Naive thymus-derived CD8-positive, alpha-beta T cell (primary cell): Measurements from ENCODE around the gene ABCC4. TPM values are rescaled to one million over a fixed set of nuclear protein-coding genes. Genes with fewer than 3 reads are reported as not detected.
"Not testable (repeated sequence)": the region's sequence is repeated elsewhere in the genome, so short reads cannot be mapped to it uniquely, and the experiment has no call there.

ENCODE experiments used
- ATAC-seq, 2 donors: fragments of 150-1000 bp; cut with Tn5 transposase in 1 of 2; sonication (Bioruptor Pico), chemical (Tn5 transposase) in 1 of 2; 1 replicate in 1 of 2; 2 replicates in 1 of 2; pipeline ENCODE4 v1.10.0; 2021; ENCODE audit warnings: mild to moderate bottlenecking in 2 of 2, moderate library complexity in 2 of 2
- POLR2A ChIA-PET: fragments of 350-600 bp; sonication (Branson Sonifier 250); formaldehyde crosslinking; loops from one replicate; lab custom pipeline; 2021; ENCODE audit warnings: antibody characterized with exemption; lab: Charles Lee
- DNase-seq, 10 donors: peaks; one replicate each; pipeline versions ENCODE4 v3.0.0 to v3.0.0-alpha.2; 2020 to 2022
- H3K27ac Mint-ChIP-seq, 10 donors: one replicate each; pipeline ENCODE4 v1.8.0; 2020 to 2022; ENCODE audit warnings: mild to moderate bottlenecking in 10 of 10, mixed read lengths in 10 of 10, moderate library complexity in 4 of 10, inconsistent platforms in 1 of 10
- H3K27me3 Mint-ChIP-seq, 5 donors: one replicate each; pipeline ENCODE4 v1.8.0; 2021 to 2022; ENCODE audit warnings: mixed read lengths in 5 of 5
- H3K36me3 Mint-ChIP-seq, 3 donors: one replicate each; pipeline ENCODE4 v1.8.0; 2020 to 2022; ENCODE audit warnings: mixed read lengths in 3 of 3, mild to moderate bottlenecking in 2 of 3, inconsistent platforms in 1 of 3
- H3K4me1 Mint-ChIP-seq, 4 donors: one replicate each; pipeline ENCODE4 v1.8.0; 2021 to 2022; ENCODE audit warnings: mixed read lengths in 4 of 4
- H3K4me3 Mint-ChIP-seq, 10 donors: one replicate each; pipeline ENCODE4 v1.8.0; 2020 to 2022; ENCODE audit warnings: mild to moderate bottlenecking in 10 of 10, mixed read lengths in 10 of 10, moderate library complexity in 6 of 10, inconsistent platforms in 1 of 10
- H3K9me3 Mint-ChIP-seq, 9 donors: one replicate each; pipeline ENCODE4 v1.8.0; 2020 to 2022; ENCODE audit warnings: mixed read lengths in 9 of 9, mild to moderate bottlenecking in 3 of 9, inconsistent platforms in 1 of 9, moderate library complexity in 1 of 9
- polyA plus RNA-seq, 3 donors: library from polyadenylated mRNA; unstranded; fragments of 300-500 nt; fragmentation: Illumina TruSeq; gene quantifications; one replicate each; pipeline ENCODE4 v1.2.3, GENCODE V29; 2021
- total RNA-seq, 8 experiments: library from RNA in 2 of 8; stranded (reverse) in 2 of 8; gene quantifications; one replicate each; pipeline ENCODE4 v1.2.3 and lab custom pipeline; 2021 to 2026

ABCC4 gene
- total and polyA plus RNA-seq, 5 experiments from 2014 or later: 3.5 to 9.2 (median 4.4) TPM

DNA sequence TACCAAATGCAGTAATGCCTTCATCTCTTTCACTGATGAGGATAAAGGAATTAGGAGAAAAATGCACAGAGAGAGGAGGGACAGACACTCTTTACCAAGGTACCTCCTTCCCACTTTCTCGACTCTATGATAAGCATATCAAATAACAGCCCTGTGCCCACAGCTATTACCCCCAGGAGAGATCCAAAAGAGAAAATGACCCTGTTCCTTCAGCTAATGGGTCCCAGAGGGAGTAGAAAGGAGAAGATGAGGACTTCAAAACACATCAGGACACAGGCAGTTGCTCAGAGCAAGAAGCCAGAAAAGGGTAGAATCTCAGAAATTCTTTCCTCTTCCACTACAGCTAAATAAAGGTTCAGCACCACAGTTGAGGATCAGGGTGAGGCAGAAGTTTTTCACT, 80.6 kb downstream of the ABCC4 start:
- H3K27me3 Mint-ChIP-seq: no peaks in the 10 kb centered on the region
- ATAC-seq (no peak), DNase-seq (no peak)
- peaks cover 0 to 1% (median 0%) of the 10 kb centered on the region in 4 donors for H3K4me1 Mint-ChIP-seq
- H3K27ac Mint-ChIP-seq: no peak overlapping the region
- POLR2A ChIA-PET: no interaction called here
- H3K9me3 Mint-ChIP-seq: no peaks in the 10 kb centered on the region
- peaks cover 8 to 21% (median 17%) of the 10 kb centered on the region in 3 donors for H3K36me3 Mint-ChIP-seq
- no peak overlapping the region for H3K4me3 Mint-ChIP-seq

DNA sequence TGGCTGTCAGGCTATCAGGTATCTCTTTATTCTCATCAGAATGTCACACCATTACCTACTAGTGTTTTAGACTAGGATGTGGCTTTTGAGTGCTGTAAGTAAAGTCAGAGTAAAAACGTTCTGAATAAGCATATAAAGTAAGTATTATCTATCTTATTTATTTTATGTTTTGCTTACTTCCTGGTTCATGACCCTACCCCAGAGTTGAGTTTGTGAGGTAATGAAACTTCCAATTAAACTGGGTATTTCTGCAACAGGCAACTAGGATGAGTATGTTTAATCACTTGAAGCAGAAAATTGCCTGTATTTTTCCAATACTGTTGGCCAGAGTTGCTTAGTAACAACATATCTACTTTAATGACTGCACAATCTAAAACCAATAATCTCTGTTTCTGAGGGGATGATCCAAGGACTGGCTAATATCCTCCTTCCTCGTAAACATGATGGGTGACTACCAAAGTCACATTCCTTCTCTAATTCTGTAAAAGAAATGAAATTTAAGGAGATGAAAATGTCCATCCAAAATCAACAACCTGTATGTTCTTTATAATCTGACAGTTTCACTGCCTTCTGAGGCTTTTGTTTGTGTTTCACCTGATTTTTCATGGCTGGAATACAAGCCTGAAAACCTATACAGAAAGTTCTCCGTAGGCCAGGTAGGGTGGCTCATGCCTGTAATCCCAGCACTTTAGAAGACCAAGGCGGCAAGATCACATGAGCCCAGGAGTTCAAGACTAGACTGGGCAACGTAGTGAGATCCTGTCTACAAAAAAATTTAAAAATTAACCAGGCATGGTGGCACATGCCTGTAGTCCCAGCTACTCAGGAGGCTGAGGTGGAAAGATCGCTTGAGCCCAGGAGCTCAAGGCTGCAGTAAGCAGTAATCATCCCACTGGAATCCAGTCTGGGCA, 83.1 kb downstream of the ABCC4 start:
- ATAC-seq: no peak
- DNase-seq: no peak
- POLR2A ChIA-PET: no interaction called here
- peak overlapping the region in 1 of 10 donors; percentile 85 for H3K27ac Mint-ChIP-seq
- no peaks in the 10 kb centered on the region for H3K9me3 Mint-ChIP-seq
- H3K27me3 Mint-ChIP-seq: no peaks in the 10 kb centered on the region
- H3K4me3 Mint-ChIP-seq: no peak overlapping the region
- H3K36me3 Mint-ChIP-seq: peaks cover 8 to 29% (median 20%) of the 10 kb centered on the region in 3 donors
- peaks cover 0 to 1% (median 0%) of the 10 kb centered on the region in 4 donors for H3K4me1 Mint-ChIP-seq

GRCh38 chr13:95216182-95216581, 85.1 kb downstream of the ABCC4 start:
- H3K4me1 Mint-ChIP-seq: no peaks in the 10 kb centered on the region
- H3K9me3 Mint-ChIP-seq: no peaks in the 10 kb centered on the region
- H3K27me3 Mint-ChIP-seq: no peaks in the 10 kb centered on the region
- H3K36me3 Mint-ChIP-seq: peaks cover 17 to 38% (median 29%) of the 10 kb centered on the region in 3 donors
- DNase-seq: no peak
- POLR2A ChIA-PET: no interaction called here
- H3K27ac Mint-ChIP-seq: no peak overlapping the region
- no peak overlapping the region for H3K4me3 Mint-ChIP-seq
- no peak for ATAC-seq

GRCh38 chr13:95212983-95213850, 88.0 kb downstream of the ABCC4 start:
- Mint-ChIP-seq H3K27me3 (no peaks in the 10 kb centered on the region), H3K9me3 (no peaks in the 10 kb centered on the region), H3K4me1 (no peaks in the 10 kb centered on the region), H3K4me3 (no peak overlapping the region), H3K27ac (no peak overlapping the region), H3K36me3 (peaks cover 11 to 36% (median 25%) of the 10 kb centered on the region in 3 donors)
- ATAC-seq (no peak), DNase-seq (no peak)
- POLR2A ChIA-PET: interaction anchor here (0.7 kb wide), 1 partner anchor 157 kb away, joined by 4 read pairs; no protein-coding TSS in a partner anchor

DNA sequence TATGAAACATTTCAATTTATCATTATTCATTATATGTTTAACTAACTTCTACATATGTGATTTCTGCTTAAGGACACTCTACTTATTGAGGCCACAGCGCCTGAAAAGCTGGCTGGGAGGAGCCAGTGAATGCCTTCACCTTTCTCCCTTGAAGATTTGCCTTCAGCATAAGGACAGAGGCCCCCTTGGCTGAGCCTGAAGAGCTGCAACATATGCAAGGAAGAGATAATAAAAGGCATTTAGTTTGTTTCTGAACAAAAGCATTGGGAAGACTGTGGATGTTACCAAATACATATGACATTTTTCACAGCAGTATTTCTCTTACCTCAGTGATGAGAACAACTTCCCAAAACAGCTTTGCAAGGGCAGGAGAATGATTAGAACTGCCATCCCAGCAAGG, 92.1 kb downstream of the ABCC4 start:
- Mint-ChIP-seq H3K4me3 (no peak overlapping the region), H3K27me3 (no peaks in the 10 kb centered on the region), H3K36me3 (peaks cover 24 to 60% (median 45%) of the 10 kb centered on the region in 3 donors), H3K4me1 (peaks cover 0 to 4% (median 0%) of the 10 kb centered on the region in 4 donors), H3K27ac (no peak overlapping the region), H3K9me3 (no peaks in the 10 kb centered on the region)
- POLR2A ChIA-PET: no interaction called here
- DNase-seq: no peak
- ATAC-seq: no peak

DNA sequence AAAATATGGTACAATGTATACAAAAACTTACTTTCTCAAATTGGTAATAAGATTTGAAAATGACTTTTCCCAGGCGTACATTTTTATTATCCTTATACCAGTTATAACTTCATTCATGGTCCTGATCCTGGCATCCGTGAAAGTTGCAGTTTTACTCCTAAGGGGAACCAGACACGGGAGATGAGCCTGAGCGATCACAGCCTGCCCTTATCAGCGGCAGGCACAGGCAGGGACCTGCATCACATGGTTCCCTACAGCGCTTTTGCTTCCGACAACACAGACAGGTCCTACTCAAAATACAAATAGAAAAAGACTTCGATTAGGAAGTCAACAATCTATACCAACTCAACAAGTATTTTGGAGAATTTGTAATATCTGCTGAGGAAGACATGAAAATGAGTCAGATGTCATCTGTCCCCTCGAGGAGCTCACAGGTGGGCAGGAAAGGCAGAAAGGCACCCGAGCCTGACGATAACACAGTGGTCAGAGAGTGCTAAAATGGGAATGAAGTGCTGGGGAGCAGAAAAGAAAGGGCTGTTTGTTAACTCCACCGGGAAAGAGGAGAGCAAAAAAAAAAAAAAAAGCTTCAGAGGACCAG, 93.4 kb downstream of the ABCC4 start:
- no peak overlapping the region for H3K4me3 Mint-ChIP-seq
- no peaks in the 10 kb centered on the region for H3K27me3 Mint-ChIP-seq
- H3K4me1 Mint-ChIP-seq: peaks cover 0 to 4% (median 0%) of the 10 kb centered on the region in 4 donors
- peaks cover 24 to 61% (median 43%) of the 10 kb centered on the region in 3 donors for H3K36me3 Mint-ChIP-seq
- H3K27ac Mint-ChIP-seq: no peak overlapping the region
- no peak for ATAC-seq
- no peaks in the 10 kb centered on the region for H3K9me3 Mint-ChIP-seq
- POLR2A ChIA-PET: interaction anchor here (0.7 kb wide), 1 partner anchor 66 kb away, joined by 4 read pairs; no protein-coding TSS in a partner anchor
- DNase-seq: no peak

GRCh38 chr13:95206116-95206515, 95.1 kb downstream of the ABCC4 start:
- no peak for ATAC-seq
- no peak for DNase-seq
- Mint-ChIP-seq H3K9me3 (no peaks in the 10 kb centered on the region), H3K27me3 (no peaks in the 10 kb centered on the region), H3K4me3 (no peak overlapping the region), H3K36me3 (peaks cover 14 to 69% (median 42%) of the 10 kb centered on the region in 3 donors), H3K4me1 (peaks cover 0 to 4% (median 0%) of the 10 kb centered on the region in 4 donors), H3K27ac (peak overlapping the region in 1 of 10 donors; percentile 4)
- POLR2A ChIA-PET: no interaction called here

DNA sequence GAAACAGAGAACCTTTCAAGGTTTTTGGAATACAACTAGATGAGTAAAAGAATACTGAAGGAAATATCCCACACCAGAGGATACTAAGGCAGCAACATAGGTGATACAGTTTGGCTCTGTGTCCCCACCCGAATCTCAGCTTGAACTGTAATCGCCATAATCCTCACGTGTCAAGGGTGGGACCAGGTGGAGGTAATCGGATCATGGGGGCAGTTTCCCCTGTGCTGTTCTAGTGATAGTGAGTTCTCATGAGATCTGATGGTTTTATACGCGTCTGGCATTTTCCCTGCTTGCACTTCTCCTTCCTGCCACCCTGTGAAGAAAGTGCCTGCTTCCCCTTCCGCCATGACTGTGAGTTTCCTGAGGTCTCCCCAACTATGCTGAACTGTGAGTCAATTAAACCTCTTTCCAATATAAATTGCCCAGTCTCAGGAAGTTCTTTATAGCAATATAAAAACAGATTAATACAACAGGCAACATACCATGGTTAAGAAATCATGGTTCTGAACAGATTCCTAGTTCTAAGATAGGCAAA, 97.0 kb downstream of the ABCC4 start:
- no peak for DNase-seq
- Mint-ChIP-seq H3K4me3 (no peak overlapping the region), H3K9me3 (peaks cover 0 to 4% (median 0%) of the 10 kb centered on the region in 9 donors), H3K4me1 (peaks cover 0 to 4% (median 0%) of the 10 kb centered on the region in 4 donors), H3K27me3 (no peaks in the 10 kb centered on the region), H3K27ac (no peak overlapping the region), H3K36me3 (peaks cover 22 to 74% (median 42%) of the 10 kb centered on the region in 3 donors)
- POLR2A ChIA-PET: no interaction called here
- no peak for ATAC-seq

DNA sequence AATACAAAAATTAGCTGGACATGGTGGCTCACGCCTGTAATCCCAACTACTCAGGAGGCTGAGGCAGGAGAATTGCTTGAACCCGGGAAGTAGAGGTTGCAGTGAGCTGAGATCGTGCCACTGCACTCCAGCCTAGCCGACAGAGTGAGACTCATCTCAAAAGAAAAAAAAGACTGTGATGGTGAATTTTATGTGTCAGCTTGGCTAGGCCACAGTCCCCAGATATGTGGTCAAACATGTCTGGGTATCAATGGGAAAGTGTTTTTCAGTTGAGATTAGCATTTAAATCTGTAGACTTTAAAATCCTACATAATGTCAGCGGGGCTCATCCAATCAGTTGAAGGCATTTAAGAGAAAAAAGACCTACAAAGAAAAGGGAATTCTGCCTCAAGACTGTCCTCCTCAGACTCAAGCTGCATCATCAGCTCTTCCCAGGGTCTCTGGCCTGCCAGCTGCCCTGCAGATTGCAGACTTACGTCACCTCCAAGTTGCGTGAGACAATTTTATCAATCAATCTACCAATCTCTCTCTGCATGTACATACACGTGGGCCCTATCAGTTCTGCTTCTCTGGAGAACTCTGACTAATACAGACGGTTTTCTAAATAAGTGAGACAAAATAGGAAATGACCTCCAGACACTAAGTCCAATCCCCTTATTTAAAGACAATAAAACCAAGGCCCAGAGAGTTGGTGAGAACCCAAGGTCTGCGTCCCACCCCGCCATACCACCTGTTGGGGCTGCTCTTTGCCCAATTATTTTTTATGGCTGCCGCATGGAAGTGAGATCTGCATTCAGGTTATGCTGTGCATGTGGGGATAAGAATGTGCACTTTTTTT, 99.2 kb downstream of the ABCC4 start:
- Mint-ChIP-seq H3K4me1 (peaks cover 3 to 7% (median 4%) of the 10 kb centered on the region in 4 donors), H3K9me3 (peaks cover 0 to 7% (median 3%) of the 10 kb centered on the region in 9 donors), H3K36me3 (peaks cover 21 to 63% (median 37%) of the 10 kb centered on the region in 3 donors), H3K4me3 (no peak overlapping the region), H3K27ac (no peak overlapping the region), H3K27me3 (no peaks in the 10 kb centered on the region)
- POLR2A ChIA-PET: no interaction called here
- no peak for ATAC-seq
- DNase-seq: no peak

- H3K27ac Mint-ChIP-seq: peak overlapping the region in 1 of 10 donors; percentile 29
- ATAC-seq, DNase-seq, H3K4me3 Mint-ChIP-seq, H3K27me3 Mint-ChIP-seq, H3K9me3 Mint-ChIP-seq, H3K4me1 Mint-ChIP-seq, POLR2A ChIA-PET: not testable (repeated sequence)
- peaks cover 13 to 58% (median 25%) of the 10 kb centered on the region in 3 donors for H3K36me3 Mint-ChIP-seq
Observed at GRCh38 chr13:95200386-95200957, 100.8 kb downstream of the ABCC4 start.

DNA sequence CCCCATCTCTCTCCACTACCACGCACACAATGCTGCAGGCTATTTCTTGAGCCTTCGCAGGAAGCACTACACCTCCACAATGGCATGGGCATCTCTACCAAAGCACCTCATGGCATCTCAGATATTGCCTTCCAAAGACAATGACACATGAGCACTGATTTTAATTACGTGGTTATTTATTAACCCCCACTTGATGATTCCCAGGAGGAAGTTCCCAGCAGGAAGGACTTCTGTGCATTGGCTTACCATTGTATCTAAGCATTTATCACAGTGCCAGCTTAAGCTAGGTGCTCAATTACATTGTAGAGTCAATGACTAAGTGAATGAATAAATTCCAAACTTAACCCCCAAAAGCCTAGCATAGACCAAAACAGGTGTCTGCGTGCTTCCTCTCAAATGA, 101.4 kb downstream of the ABCC4 start:
- POLR2A ChIA-PET: no interaction called here
- H3K4me3 Mint-ChIP-seq: no peak overlapping the region
- peak overlapping the region in 1 of 10 donors; percentile 35 for H3K27ac Mint-ChIP-seq
- H3K36me3 Mint-ChIP-seq: peaks cover 13 to 54% (median 21%) of the 10 kb centered on the region in 3 donors
- no peak for ATAC-seq
- H3K4me1 Mint-ChIP-seq: peaks cover 3 to 7% (median 4%) of the 10 kb centered on the region in 4 donors
- DNase-seq: no peak
- H3K9me3 Mint-ChIP-seq: peaks cover 0 to 7% (median 3%) of the 10 kb centered on the region in 9 donors
- no peaks in the 10 kb centered on the region for H3K27me3 Mint-ChIP-seq
